Neuronal stem cell (in vitro differentiated cells): ENCODE data around the gene TCF7L1.

Experiments used
- DNase-seq: peaks from one replicate; pipeline ENCODE4 v3.0.0-alpha.2; 2013; ENCODE audit warnings: low spot score
- H2AFZ ChIP-seq: one replicate; pipeline ENCODE4 v1.6.1; 2013; ENCODE audit warnings: mild to moderate bottlenecking, low read length, inconsistent platforms
- H2AK5ac ChIP-seq: 2 replicates; pipeline ENCODE4 v1.6.1; 2013; ENCODE audit warnings: low read depth, mild to moderate bottlenecking, inconsistent platforms, low read length, moderate library complexity, mixed read lengths
- H2BK120ac ChIP-seq: 2 replicates; pipeline ENCODE4 v1.6.1; 2013; ENCODE audit warnings: low read depth, mild to moderate bottlenecking, inconsistent platforms, low read length, moderate library complexity, mixed read lengths
- H2BK12ac ChIP-seq: one replicate; pipeline ENCODE4 v1.6.1; 2013; ENCODE audit warnings: low read length, inconsistent platforms
- H2BK15ac ChIP-seq: 2 replicates; pipeline ENCODE4 v1.6.1; 2013; ENCODE audit warnings: mild to moderate bottlenecking, low read length, inconsistent platforms, mixed read lengths
- H2BK5ac ChIP-seq: one replicate; pipeline ENCODE4 v1.6.1; 2013; ENCODE audit warnings: inconsistent platforms, mild to moderate bottlenecking, low read length, moderate library complexity
- H3K14ac ChIP-seq: one replicate; pipeline ENCODE4 v1.6.1; 2013; ENCODE audit warnings: low read length, inconsistent platforms
- H3K18ac ChIP-seq: 2 replicates; pipeline ENCODE4 v1.6.1; 2013; ENCODE audit warnings: low read length, inconsistent platforms
- H3K23ac ChIP-seq: 2 replicates; pipeline ENCODE4 v1.6.1; 2013; ENCODE audit warnings: low read depth, mild to moderate bottlenecking, mixed read lengths, low read length, inconsistent platforms; ENCODE audit not compliant: poor library complexity
- H3K27ac ChIP-seq: replicated peaks from 3 replicates; pipeline ENCODE4 v1.5.1; 2013; ENCODE audit warnings: low read length, inconsistent platforms
- H3K27me3 ChIP-seq, 3 experiments: 2 replicates each; pipeline ENCODE4 v1.6.1; 2013; ENCODE audit warnings: low read length in 3 of 3, mild to moderate bottlenecking in 2 of 3, inconsistent platforms in 1 of 3, low read depth in 1 of 3, mixed read lengths in 1 of 3, moderate library complexity in 1 of 3; ENCODE audit not compliant: control insufficient read depth in 3 of 3, insufficient read depth in 3 of 3
- H3K36me3 ChIP-seq, 2 donors: replicated peaks in 1 of 2; 2 replicates each; pipeline ENCODE4 v1.6.1; 2013; ENCODE audit warnings: low read length in 2 of 2; ENCODE audit not compliant: control insufficient read depth in 2 of 2, insufficient read depth in 2 of 2
- H3K4ac ChIP-seq: 2 replicates; pipeline ENCODE4 v1.6.1; 2013; ENCODE audit warnings: inconsistent platforms, mild to moderate bottlenecking, low read length, moderate library complexity
- H3K4me1 ChIP-seq, 2 donors: 1 replicate in 1 of 2; 2 replicates in 1 of 2; pipeline ENCODE4 v1.6.1; 2013; ENCODE audit warnings: low read length in 2 of 2, low read depth in 1 of 2; ENCODE audit not compliant: control insufficient read depth in 2 of 2, insufficient read depth in 1 of 2
- H3K4me2 ChIP-seq: one replicate; pipeline ENCODE4 v1.6.1; 2013; ENCODE audit warnings: mild to moderate bottlenecking, low read length, inconsistent platforms; ENCODE audit not compliant: insufficient read depth, poor library complexity, severe bottlenecking
- H3K4me3 ChIP-seq, 2 donors: 2 replicates each; pipeline ENCODE4 v1.5.1; 2013; ENCODE audit warnings: low read length in 2 of 2, mild to moderate bottlenecking in 2 of 2, inconsistent platforms in 1 of 2, moderate library complexity in 1 of 2
- H3K79me1 ChIP-seq: one replicate; pipeline ENCODE4 v1.6.1; 2013; ENCODE audit warnings: low read depth, mild to moderate bottlenecking, inconsistent platforms, low read length, moderate library complexity
- H3K9ac ChIP-seq: one replicate; pipeline ENCODE4 v1.6.1; 2013; ENCODE audit warnings: mild to moderate bottlenecking, low read depth, low read length, inconsistent platforms; ENCODE audit not compliant: poor library complexity
- H3K9me3 ChIP-seq, 2 donors: replicated peaks in 1 of 2; 2 replicates each; pipeline versions ENCODE3 to v1.6.1; 2013; ENCODE audit warnings: low read length in 2 of 2, mild to moderate bottlenecking in 2 of 2, inconsistent platforms in 1 of 2, low read depth in 1 of 2, mixed read lengths in 1 of 2, moderate library complexity in 1 of 2; ENCODE audit not compliant: control insufficient read depth in 2 of 2, insufficient read depth in 1 of 2
- H4K8ac ChIP-seq: one replicate; pipeline ENCODE4 v1.6.1; 2013; ENCODE audit warnings: low read depth, mild to moderate bottlenecking, inconsistent platforms, low read length, moderate library complexity
- H4K91ac ChIP-seq: one replicate; pipeline ENCODE4 v1.6.1; 2013; ENCODE audit warnings: low read length, low read depth, mild to moderate bottlenecking, inconsistent platforms; ENCODE audit not compliant: poor library complexity
- WGBS, 2 donors: extraction: QIAGEN DNeasy Blood & Tissue Kit; methylation state at CpG; one replicate each; pipeline ENCODE4 v1.1.7; 2013; ENCODE audit warnings: missing lambda C conversion rate in 2 of 2, mixed read lengths in 1 of 2; ENCODE audit not compliant: insufficient read length in 2 of 2, insufficient replicate concordance in 1 of 2; ENCODE audit errors: extremely low coverage in 2 of 2; 5-methylcytosine and 5-hydroxymethylcytosine counted together

TCF7L1 gene

GRCh38 chr2:85134896-85135659, 1.9 kb downstream of the TCF7L1 start:
- H3K79me1 ChIP-seq = peaks cover 5% of the 10 kb centered on the region
- peak overlapping the region; percentile 96 for H2AK5ac ChIP-seq
- no peak overlapping the region for H4K91ac ChIP-seq
- no peak overlapping the region for H2BK12ac ChIP-seq
- H2BK120ac ChIP-seq = no peak overlapping the region
- no peak overlapping the region for H3K14ac ChIP-seq
- H2AFZ ChIP-seq = peak overlapping the region; percentile 83
- peaks cover 2 to 45% of the 10 kb centered on the region in 2 donors for H3K36me3 ChIP-seq
- peak overlapping the region; percentile 95 for H3K4me2 ChIP-seq
- no CpG with 5 or more reads among the region's 46 CpGs for WGBS, 2 donors
- peak overlapping the region; percentile 99 for H3K18ac ChIP-seq
- no peaks in the 10 kb centered on the region for H3K9me3 ChIP-seq
- peak overlapping the region; percentile 98 for H2BK5ac ChIP-seq
- H2BK15ac ChIP-seq = peak overlapping the region; percentile 90
- no peak overlapping the region for H3K23ac ChIP-seq
- no peak overlapping the region for H3K27ac ChIP-seq
- H3K4me1 ChIP-seq = peaks cover 16 to 17% of the 10 kb centered on the region in 2 donors
- peaks cover 0 to 2% (median 0%) of the 10 kb centered on the region in 3 experiments for H3K27me3 ChIP-seq
- peak; percentile 68 for DNase-seq
- H3K4ac ChIP-seq = no peak overlapping the region
- H4K8ac ChIP-seq = no peak overlapping the region
- H3K4me3 ChIP-seq = peak overlapping the region; percentile 90 to 95
- H3K9ac ChIP-seq = peak overlapping the region; percentile 91

DNA sequence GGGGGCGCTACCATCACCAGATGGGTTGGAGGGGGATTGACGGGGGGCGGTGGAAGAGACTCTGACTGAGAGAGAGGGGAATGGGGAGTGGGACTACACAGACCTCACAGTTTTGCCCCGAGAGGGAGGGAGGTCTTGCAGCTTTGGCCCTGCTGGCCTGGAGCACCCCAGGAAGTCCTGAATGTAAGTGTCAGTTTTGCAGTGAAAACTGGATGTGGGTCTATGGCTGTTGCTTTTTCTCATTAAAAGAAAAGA, 2.4 kb downstream of the TCF7L1 start:
- Histone ChIP-seq H2BK12ac (no peak overlapping the region), H3K18ac (no peak overlapping the region), H3K36me3 (peaks cover 2 to 48% of the 10 kb centered on the region in 2 donors), H2BK5ac (no peak overlapping the region), H3K27ac (no peak overlapping the region), H3K79me1 (peaks cover 5% of the 10 kb centered on the region), H2AK5ac (peak overlapping the region; percentile 68), H3K4me3 (peak overlapping the region in 1 of 2 donors; percentile 68), H3K9me3 (no peaks in the 10 kb centered on the region), H3K14ac (no peak overlapping the region), H4K8ac (no peak overlapping the region), H3K4me2 (peak overlapping the region; percentile 95), H2BK120ac (no peak overlapping the region), H3K4me1 (peaks cover 16 to 17% of the 10 kb centered on the region in 2 donors), H2BK15ac (no peak overlapping the region), H3K23ac (no peak overlapping the region), H3K27me3 (peaks cover 0 to 2% (median 0%) of the 10 kb centered on the region in 3 experiments), H4K91ac (no peak overlapping the region), H2AFZ (no peak overlapping the region), H3K4ac (no peak overlapping the region), H3K9ac (no peak overlapping the region)
- no peak for DNase-seq
- no CpG with 5 or more reads among the region's 4 CpGs for WGBS, 2 donors

DNA sequence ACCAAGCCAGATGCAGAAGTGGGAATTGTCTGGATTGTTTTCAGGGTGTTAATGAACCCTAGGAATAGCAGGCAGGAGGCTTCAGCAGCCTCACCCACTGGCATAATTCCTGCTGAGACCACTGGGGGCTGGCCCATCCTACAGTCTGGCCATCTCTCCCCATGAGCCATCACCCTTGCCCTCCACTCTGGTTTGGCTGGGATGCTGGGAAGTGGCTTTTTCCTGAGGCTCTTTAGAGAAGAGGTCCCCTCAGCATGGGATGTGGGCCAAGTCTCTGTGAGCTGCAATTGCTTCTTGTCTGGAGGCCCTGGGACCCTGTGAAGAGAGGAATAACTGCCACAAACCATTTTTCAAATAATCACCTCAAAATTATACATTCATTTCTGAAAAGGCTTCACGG, 4.0 kb downstream of the TCF7L1 start:
- no peak overlapping the region for H4K91ac ChIP-seq
- H3K27me3 ChIP-seq = peaks cover 0 to 2% (median 0%) of the 10 kb centered on the region in 3 experiments
- H3K9me3 ChIP-seq = no peaks in the 10 kb centered on the region
- H2BK120ac ChIP-seq = no peak overlapping the region
- H2BK5ac ChIP-seq = no peak overlapping the region
- no peak overlapping the region for H3K4me2 ChIP-seq
- H3K36me3 ChIP-seq = peaks cover 4 to 63% of the 10 kb centered on the region in 2 donors
- H3K79me1 ChIP-seq = peaks cover 7% of the 10 kb centered on the region
- H2AK5ac ChIP-seq = no peak overlapping the region
- DNase-seq = no peak
- H3K4me1 ChIP-seq = peaks cover 15 to 17% of the 10 kb centered on the region in 2 donors
- no peak overlapping the region for H2BK12ac ChIP-seq
- no peak overlapping the region for H2BK15ac ChIP-seq
- H3K18ac ChIP-seq = no peak overlapping the region
- no peak overlapping the region for H3K4me3 ChIP-seq
- H3K23ac ChIP-seq = peak overlapping the region; percentile 14
- no CpG with 5 or more reads among the region's 1 CpG for WGBS, 2 donors
- H3K14ac ChIP-seq = no peak overlapping the region
- H3K27ac ChIP-seq = no peak overlapping the region
- no peak overlapping the region for H2AFZ ChIP-seq
- H3K4ac ChIP-seq = no peak overlapping the region
- H3K9ac ChIP-seq = no peak overlapping the region
- no peak overlapping the region for H4K8ac ChIP-seq

GRCh38 chr2:85143463-85144082, 10.4 kb downstream of the TCF7L1 start:
- H3K36me3 ChIP-seq = peaks cover 3 to 57% of the 10 kb centered on the region in 2 donors
- H2BK12ac ChIP-seq = no peak overlapping the region
- WGBS, 2 donors = no CpG with 5 or more reads among the region's 8 CpGs

More at GRCh38 chr2:85143463-85144082, 10.4 kb downstream of the TCF7L1 start:
- DNase-seq = no peak
- Histone ChIP-seq H3K18ac (no peak overlapping the region), H3K4me3 (no peak overlapping the region), H4K91ac (no peak overlapping the region), H3K27me3 (no peaks in the 10 kb centered on the region), H3K14ac (no peak overlapping the region), H4K8ac (no peak overlapping the region), H2AK5ac (no peak overlapping the region), H2AFZ (no peak overlapping the region), H2BK120ac (no peak overlapping the region), H3K4me1 (peaks cover 0 to 6% of the 10 kb centered on the region in 2 donors), H3K27ac (no peak overlapping the region), H3K4me2 (no peak overlapping the region), H3K9ac (no peak overlapping the region), H2BK5ac (no peak overlapping the region), H2BK15ac (no peak overlapping the region), H3K23ac (no peak overlapping the region), H3K9me3 (no peaks in the 10 kb centered on the region), H3K4ac (no peak overlapping the region), H3K79me1 (peaks cover 5% of the 10 kb centered on the region)
